B cell (primary cell): ENCODE results near the gene DRC1. TPM values are rescaled to one million over a fixed set of nuclear protein-coding genes. Genes with fewer than 3 reads are reported as not detected.

Source experiments
- ATAC-seq: fragments of 200-7000 bp; cut with Tn5 transposase; one replicate; pipeline ENCODE4 v1.10.0; 2021; ENCODE audit warnings: low read depth, mild to moderate bottlenecking, moderate number of reproducible peaks, moderate library complexity
- CTCF ChIA-PET: fragments of 350-600 bp; sonication (Branson Sonifier 250); formaldehyde crosslinking; loops from one replicate; lab custom pipeline; 2021; ENCODE audit warnings: antibody characterized with exemption, inconsistent platforms; lab: Charles Lee
- POLR2A ChIA-PET: fragments of 350-600 bp; sonication (Branson Sonifier 250); formaldehyde crosslinking; loops from one replicate; lab custom pipeline; 2021; ENCODE audit warnings: antibody characterized with exemption; lab: Charles Lee
- DNase-seq: peaks from one replicate; pipeline ENCODE4 v3.0.0; 2013
- H2AFZ ChIP-seq: 2 replicates; pipeline ENCODE4 v1.6.1; 2012; ENCODE audit warnings: mild to moderate bottlenecking, low read depth, low read length; ENCODE audit not compliant: insufficient read depth, poor library complexity, severe bottlenecking
- H3K27ac ChIP-seq, 2 donors: 1 replicate in 1 of 2; 2 replicates in 1 of 2; pipeline ENCODE4 v1.5.1; 2012 to 2013; ENCODE audit warnings: low read length in 2 of 2, mild to moderate bottlenecking in 2 of 2, moderate library complexity in 1 of 2
- H3K27me3 ChIP-seq, 4 experiments: fragments of 200-600 bp in 1 of 4; sonication (generic) in 1 of 4; replicated peaks in 1 of 4; 1 replicate in 2 of 4; 2 replicates in 2 of 4; pipeline versions ENCODE4 v1.6.1 to v1.7.0; 2013 to 2016; ENCODE audit warnings: low read length in 3 of 4, mild to moderate bottlenecking in 2 of 4, mixed read lengths in 1 of 4, moderate library complexity in 1 of 4; ENCODE audit not compliant: insufficient read depth in 4 of 4, control insufficient read depth in 3 of 4; ENCODE audit errors: control extremely low read depth in 1 of 4
- H3K36me3 ChIP-seq, 2 experiments: replicated peaks in 1 of 2; 1 replicate in 1 of 2; 2 replicates in 1 of 2; pipeline versions ENCODE4 v1.6.1 to v1.7.1; 2013; ENCODE audit warnings: low read length in 1 of 2; ENCODE audit not compliant: insufficient read depth in 2 of 2, control insufficient read depth in 1 of 2; ENCODE audit errors: control extremely low read depth in 1 of 2, extremely low read depth in 1 of 2
- H3K4me1 ChIP-seq, 2 donors: fragments of 200-600 bp in 1 of 2; sonication (generic) in 1 of 2; 1 replicate in 1 of 2; 2 replicates in 1 of 2; pipeline versions ENCODE4 v1.5.1 to v1.6.1; 2013 to 2017; ENCODE audit warnings: low read length in 2 of 2; ENCODE audit not compliant: control insufficient read depth in 2 of 2, insufficient read depth in 2 of 2
- H3K4me2 ChIP-seq: replicated peaks from 2 replicates; pipeline ENCODE3; 2012; ENCODE audit warnings: mild to moderate bottlenecking, low read depth, low read length; ENCODE audit not compliant: poor library complexity, severe bottlenecking
- H3K4me3 ChIP-seq, 5 experiments: fragments of 200-600 bp in 1 of 5; sonication (generic) in 1 of 5; 1 replicate in 3 of 5; 2 replicates in 2 of 5; pipeline versions ENCODE4 v1.5.1 to v1.7.0; 2011 to 2016; ENCODE audit warnings: low read length in 4 of 5, mild to moderate bottlenecking in 4 of 5, low read depth in 2 of 5, control low read depth in 1 of 5, moderate library complexity in 1 of 5; ENCODE audit not compliant: insufficient read depth in 1 of 5; ENCODE audit errors: control extremely low read depth in 1 of 5, extremely low read depth in 1 of 5
- H3K79me2 ChIP-seq: fragments of 200-600 bp; sonication (generic); one replicate; pipeline ENCODE4 v1.6.0; 2016; ENCODE audit warnings: low read length; ENCODE audit not compliant: control insufficient read depth, insufficient read depth
- H3K9ac ChIP-seq: fragments of 200-600 bp; sonication (generic); 2 replicates; pipeline ENCODE4 v1.6.1; 2017; ENCODE audit warnings: mild to moderate bottlenecking, low read length, moderate library complexity
- H3K9me3 ChIP-seq, 3 donors: one replicate each; pipeline versions ENCODE4 v1.6.1 to v1.7.1; 2013; ENCODE audit warnings: low read length in 2 of 3; ENCODE audit not compliant: control insufficient read depth in 2 of 3, insufficient read depth in 1 of 3; ENCODE audit errors: control extremely low read depth in 1 of 3
- H4K20me1 ChIP-seq: 2 replicates; pipeline ENCODE4 v1.6.0; 2012; ENCODE audit warnings: mild to moderate bottlenecking, low read length; ENCODE audit not compliant: insufficient read depth, control insufficient read depth, poor library complexity, severe bottlenecking
- H3K27ac Mint-ChIP-seq: one replicate; pipeline ENCODE4 v1.8.0; 2021; ENCODE audit warnings: mixed read lengths
- H3K27me3 Mint-ChIP-seq: one replicate; pipeline ENCODE4 v1.8.0; 2021; ENCODE audit warnings: mixed read lengths
- H3K4me1 Mint-ChIP-seq: one replicate; pipeline ENCODE4 v1.8.0; 2021; ENCODE audit warnings: mixed read lengths
- H3K4me3 Mint-ChIP-seq: one replicate; pipeline ENCODE4 v1.8.0; 2021; ENCODE audit warnings: mixed read lengths
- H3K9me3 Mint-ChIP-seq: one replicate; pipeline ENCODE4 v1.8.0; 2022; ENCODE audit warnings: mixed read lengths; ENCODE audit not compliant: insufficient read depth
- EZH2 ChIP-seq: IDR thresholded peaks from 2 replicates; pipeline ENCODE4 v1.6.1; 2012; ENCODE audit warnings: borderline replicate concordance, low read depth, mild to moderate bottlenecking, moderate library complexity, low read length; ENCODE audit not compliant: insufficient read depth, poor library complexity, severe bottlenecking
- WGBS: methylation state at CpG from one replicate; pipeline ENCODE4 v1.1.5; 2013; ENCODE audit warnings: missing lambda C conversion rate; ENCODE audit not compliant: insufficient coverage; 5-methylcytosine and 5-hydroxymethylcytosine counted together
- intact Hi-C: fragments of 100-400 bp; cut with micrococcal nuclease; formaldehyde crosslinking; loops from one replicate; pipeline ENCODE4 v1.10.0; 2022
- polyA plus RNA-seq: library from polyadenylated mRNA; depleted of rRNA; stranded (reverse); fragments of >200 nt; gene quantifications from 2 replicates; pipeline ENCODE4 v1.2.3, GENCODE V29; 2012
- total RNA-seq, 2 donors: library from RNA; stranded (reverse); fragments of 120-200 nt in 1 of 2; gene quantifications; 1 replicate in 1 of 2; 2 replicates in 1 of 2; pipeline versions ENCODE4 v1.2.3 to v1.2.4, GENCODE V29; 2013 to 2022
- TF ChIP-seq, protein P1 (sequence below): fragments of 200-600 bp; IDR thresholded peaks from one replicate; pipeline ENCODE4 v1.8.0; 2022; ENCODE audit warnings: antibody characterized with exemption, mild to moderate bottlenecking

DRC1 gene
- total and polyA plus RNA-seq, 2 donors (not counting 1 experiment from before 2014, with no cell fraction given) = not detected

DNA sequence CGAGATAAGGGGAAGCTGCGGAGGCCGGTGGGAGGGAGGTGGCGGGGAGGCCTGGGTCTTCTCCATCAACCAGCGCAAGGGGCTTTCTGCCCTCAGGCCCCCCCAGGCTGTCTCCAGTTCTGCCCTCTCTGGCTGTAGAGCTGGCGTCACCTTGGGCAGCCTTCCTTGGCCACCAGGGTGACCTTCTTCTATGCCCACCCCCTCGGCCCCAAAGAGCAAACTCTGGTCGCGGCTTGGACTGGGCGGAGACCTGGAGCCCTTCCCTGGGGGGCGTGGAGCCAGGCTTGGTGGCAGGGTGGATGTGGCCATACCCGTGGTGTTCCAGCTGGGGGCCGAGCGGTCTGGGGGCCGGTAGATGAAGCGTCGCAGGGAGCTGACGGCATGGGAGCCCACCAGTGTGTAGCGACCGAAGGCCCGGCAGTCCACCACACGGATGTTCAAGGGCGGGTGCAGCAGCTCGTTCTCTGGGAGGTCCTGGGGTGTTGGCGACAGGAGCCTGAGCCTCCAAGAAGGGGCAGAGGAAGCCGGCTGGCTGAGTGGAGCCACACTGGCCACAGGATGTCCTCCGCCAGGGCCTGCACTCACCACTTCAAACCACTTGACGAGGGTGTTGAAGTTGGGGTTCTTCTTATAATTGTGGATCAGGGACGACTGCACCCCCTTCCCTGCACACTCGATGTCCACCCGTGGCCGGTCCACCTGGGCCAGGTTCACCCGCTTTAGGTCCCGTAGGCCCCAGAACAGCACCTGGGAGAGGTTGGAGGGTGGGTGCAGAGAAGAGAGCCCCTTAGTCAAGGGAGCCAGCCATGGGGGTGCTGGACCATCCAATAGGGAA lies 71.3 kb downstream of the DRC1 start:
- POLR2A ChIA-PET = no interaction called here
- Histone ChIP-seq H3K27me3 (peaks cover 0 to 3% (median 0%) of the 10 kb centered on the region in 4 experiments), H3K4me1 (no peaks in the 10 kb centered on the region), H3K9me3 (peaks cover 0 to 33% (median 8%) of the 10 kb centered on the region in 3 donors), H3K9ac (no peak overlapping the region), H3K36me3 (no peaks in the 10 kb centered on the region), H3K79me2 (no peaks in the 10 kb centered on the region), H3K4me3 (no peak overlapping the region), H2AFZ (no peak overlapping the region), H3K27ac (no peak overlapping the region), H4K20me1 (no peaks in the 10 kb centered on the region), H3K4me2 (no peak overlapping the region)
- Mint-ChIP-seq H3K27me3 (peaks cover 7% of the 10 kb centered on the region), H3K27ac (no peak overlapping the region), H3K4me1 (peaks cover 3% of the 10 kb centered on the region), H3K4me3 (no peak overlapping the region), H3K9me3 (peaks cover 12% of the 10 kb centered on the region)
- 91% methylated on average over 27 of the region's 34 CpGs for WGBS
- ATAC-seq (no peak), DNase-seq (no peak)
- TF ChIP-seq, protein P1, sequence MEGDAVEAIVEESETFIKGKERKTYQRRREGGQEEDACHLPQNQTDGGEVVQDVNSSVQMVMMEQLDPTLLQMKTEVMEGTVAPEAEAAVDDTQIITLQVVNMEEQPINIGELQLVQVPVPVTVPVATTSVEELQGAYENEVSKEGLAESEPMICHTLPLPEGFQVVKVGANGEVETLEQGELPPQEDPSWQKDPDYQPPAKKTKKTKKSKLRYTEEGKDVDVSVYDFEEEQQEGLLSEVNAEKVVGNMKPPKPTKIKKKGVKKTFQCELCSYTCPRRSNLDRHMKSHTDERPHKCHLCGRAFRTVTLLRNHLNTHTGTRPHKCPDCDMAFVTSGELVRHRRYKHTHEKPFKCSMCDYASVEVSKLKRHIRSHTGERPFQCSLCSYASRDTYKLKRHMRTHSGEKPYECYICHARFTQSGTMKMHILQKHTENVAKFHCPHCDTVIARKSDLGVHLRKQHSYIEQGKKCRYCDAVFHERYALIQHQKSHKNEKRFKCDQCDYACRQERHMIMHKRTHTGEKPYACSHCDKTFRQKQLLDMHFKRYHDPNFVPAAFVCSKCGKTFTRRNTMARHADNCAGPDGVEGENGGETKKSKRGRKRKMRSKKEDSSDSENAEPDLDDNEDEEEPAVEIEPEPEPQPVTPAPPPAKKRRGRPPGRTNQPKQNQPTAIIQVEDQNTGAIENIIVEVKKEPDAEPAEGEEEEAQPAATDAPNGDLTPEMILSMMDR = no peak
- no peak for TF ChIP-seq EZH2
- CTCF ChIA-PET = no interaction called here
- intact Hi-C loops = no loop called here

DNA sequence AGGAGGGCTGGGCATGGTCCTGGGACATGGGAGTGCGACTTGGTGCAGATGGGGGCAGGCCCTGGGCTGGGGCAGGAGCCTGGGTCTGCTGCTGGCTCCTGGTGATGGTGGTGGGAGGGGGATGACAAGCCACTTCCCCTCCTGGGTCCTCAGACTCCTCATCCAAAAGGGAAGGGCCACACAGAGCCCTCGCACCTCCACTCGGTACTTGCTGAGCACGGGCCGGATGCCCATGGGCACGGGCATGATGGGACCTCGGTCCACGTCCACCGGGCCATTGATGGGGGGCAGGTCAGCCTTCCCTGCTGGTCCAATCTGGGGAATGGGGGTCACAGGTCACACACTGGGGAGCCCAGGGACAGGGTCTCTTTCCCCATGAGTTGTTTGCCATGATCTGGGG lies 72.1 kb downstream of the DRC1 start:
- Histone ChIP-seq H3K36me3 (no peaks in the 10 kb centered on the region), H3K4me2 (no peak overlapping the region), H3K79me2 (no peaks in the 10 kb centered on the region), H3K4me3 (no peak overlapping the region), H3K27me3 (peaks cover 0 to 3% (median 0%) of the 10 kb centered on the region in 4 experiments), H3K9me3 (peaks cover 0 to 27% (median 8%) of the 10 kb centered on the region in 3 donors), H2AFZ (no peak overlapping the region), H3K27ac (no peak overlapping the region), H3K4me1 (no peaks in the 10 kb centered on the region), H3K9ac (no peak overlapping the region), H4K20me1 (no peaks in the 10 kb centered on the region)
- Mint-ChIP-seq H3K27ac (no peak overlapping the region), H3K4me3 (no peak overlapping the region), H3K4me1 (peaks cover 3% of the 10 kb centered on the region), H3K9me3 (peaks cover 8% of the 10 kb centered on the region), H3K27me3 (peaks cover 7% of the 10 kb centered on the region)
- intact Hi-C loops = no loop called here
- WGBS = 97% methylated on average over 9 of the region's 9 CpGs
- ATAC-seq (no peak), DNase-seq (no peak)
- ChIA-PET POLR2A (no interaction called here), CTCF (no interaction called here)
- TF ChIP-seq, protein P1 = no peak
- TF ChIP-seq EZH2 = no peak
